HG02588 (cell line): ENCODE results near the gene SCGB1D2.
"Not testable (repeated sequence)": the region's sequence is repeated elsewhere in the genome, so short reads cannot be mapped to it uniquely, and the experiment has no call there.

Experiments used
- ATAC-seq: cut with Tn5 transposase; IDR thresholded peaks from one replicate; pipeline ENCODE4 v1.9.1; 2021; ENCODE audit warnings: mild to moderate bottlenecking, moderate library complexity; ENCODE audit not compliant: unreplicated experiment

The SCGB1D2 gene, protein sequence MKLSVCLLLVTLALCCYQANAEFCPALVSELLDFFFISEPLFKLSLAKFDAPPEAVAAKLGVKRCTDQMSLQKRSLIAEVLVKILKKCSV

DNA sequence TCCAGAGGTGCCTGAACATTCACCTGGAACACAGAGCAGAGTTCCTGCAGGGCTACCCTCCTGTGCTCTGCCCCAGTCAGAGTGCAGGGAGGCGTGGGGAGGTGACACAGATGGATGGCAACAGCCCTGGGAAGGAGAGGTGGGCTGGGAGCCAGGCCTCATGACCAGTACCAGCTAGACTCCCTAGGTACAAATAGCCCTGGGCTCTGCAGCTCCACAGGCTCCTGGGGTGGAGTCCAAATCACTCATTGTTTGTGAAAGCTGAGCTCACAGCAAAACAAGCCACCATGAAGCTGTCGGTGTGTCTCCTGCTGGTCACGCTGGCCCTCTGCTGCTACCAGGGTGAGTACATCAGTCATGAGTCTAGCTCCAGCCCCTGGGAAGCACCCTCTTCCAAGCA is at the start of gene SCGB1D2:
Gene SCGB1D2, plus strand, starts transcription at position 219 of the 400 bp plus-strand sequence. Its CDS starts 69 bp downstream, at position 288.
- ATAC-seq: no peak

DNA sequence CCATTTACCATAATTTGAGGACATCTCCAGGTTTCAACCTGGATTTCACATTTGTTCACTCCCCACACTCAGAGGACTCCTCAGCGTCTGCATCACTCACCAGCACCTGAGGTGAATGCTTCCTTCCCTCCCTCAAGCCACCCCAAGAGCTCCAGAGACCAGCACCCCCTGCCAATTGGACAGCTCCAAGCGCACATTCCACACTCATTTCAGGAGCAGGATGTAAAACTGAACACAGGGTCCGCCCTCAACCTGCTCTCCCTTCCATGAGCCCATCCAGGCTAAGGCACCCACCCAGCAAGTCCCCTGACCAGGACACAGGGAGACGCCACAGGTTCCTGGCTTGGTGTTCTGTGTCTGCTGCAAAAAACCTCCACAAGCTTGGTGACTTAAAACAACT is 48.1 kb upstream of the SCGB1D2 start:
- no peak for ATAC-seq

DNA sequence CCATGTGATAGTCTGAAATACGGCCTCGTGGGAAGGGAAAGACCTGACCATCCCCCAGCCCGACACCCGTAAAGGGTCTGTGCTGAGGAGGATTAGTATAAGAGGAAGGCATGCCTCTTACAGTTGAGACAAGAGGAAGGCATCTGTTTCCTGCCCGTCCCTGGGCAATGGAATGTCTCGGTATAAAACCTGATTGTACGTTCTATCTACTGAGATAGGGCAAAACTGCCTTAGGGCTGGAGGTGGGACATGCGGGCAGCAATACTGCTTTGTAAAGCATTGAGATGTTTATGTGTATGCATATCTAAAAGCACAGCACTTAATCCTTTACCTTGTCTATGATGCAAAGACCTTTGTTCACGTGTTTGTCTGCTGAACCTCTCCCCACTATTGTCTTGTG is 47.0 kb upstream of the SCGB1D2 start:
- not testable (repeated sequence) for ATAC-seq

DNA sequence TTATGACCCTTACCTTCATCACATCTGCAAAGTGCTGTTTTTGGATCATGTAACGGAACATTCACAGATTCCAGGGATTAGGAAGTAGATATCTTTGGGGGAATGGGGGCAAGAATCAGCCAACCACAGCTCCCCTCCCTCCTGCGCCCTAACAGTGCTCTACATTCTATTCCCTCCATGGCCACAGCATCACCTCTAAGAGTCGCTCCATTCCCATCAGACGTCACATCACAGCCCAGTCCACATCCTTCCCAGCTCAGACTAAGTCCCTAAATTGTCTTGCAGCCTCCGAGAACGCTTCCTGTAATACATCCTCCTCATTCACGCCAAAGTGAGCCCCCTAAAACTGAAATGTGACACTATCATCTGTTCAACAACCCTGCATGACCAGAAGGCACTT is 46.1 kb upstream of the SCGB1D2 start:
- ATAC-seq: no peak

DNA sequence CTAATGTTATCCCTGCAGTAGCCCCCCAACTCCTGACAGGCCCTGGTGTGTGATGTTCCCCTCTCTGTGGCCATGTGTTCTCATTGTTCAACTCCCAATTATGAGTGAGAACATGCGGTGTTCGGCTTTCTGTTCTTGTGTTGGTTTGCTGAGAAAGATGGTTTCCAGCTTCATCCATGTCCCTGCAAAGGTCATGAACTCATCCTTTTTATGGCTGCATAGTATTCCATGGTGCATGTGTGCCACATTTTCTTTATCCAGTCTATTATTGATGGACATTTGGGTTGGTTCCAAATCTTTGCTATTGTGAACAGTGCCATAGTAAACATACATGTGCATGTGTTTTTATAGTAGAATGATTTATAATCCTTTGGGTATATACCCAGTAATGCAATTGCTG is 44.6 kb upstream of the SCGB1D2 start:
- ATAC-seq: not testable (repeated sequence)

DNA sequence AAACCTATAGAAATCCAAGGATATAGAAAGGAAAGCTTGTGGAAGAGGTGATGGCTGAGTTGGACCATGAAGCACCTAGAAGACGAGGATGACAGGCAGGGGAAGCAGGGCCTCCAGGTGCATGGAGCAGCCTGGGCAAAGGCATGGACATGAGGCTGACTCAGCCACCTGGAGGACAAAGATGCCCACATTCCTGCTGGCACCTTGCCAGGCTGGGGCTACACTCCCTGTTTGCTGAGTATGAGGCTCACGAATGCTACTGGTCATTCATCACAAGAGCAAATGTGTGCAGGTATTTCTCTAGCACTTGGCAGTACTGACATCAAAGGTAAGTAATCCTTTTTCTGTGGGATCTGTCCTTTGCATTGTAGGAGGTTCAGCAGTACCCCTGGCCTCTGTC is 40.7 kb upstream of the SCGB1D2 start:
- ATAC-seq: no peak

DNA sequence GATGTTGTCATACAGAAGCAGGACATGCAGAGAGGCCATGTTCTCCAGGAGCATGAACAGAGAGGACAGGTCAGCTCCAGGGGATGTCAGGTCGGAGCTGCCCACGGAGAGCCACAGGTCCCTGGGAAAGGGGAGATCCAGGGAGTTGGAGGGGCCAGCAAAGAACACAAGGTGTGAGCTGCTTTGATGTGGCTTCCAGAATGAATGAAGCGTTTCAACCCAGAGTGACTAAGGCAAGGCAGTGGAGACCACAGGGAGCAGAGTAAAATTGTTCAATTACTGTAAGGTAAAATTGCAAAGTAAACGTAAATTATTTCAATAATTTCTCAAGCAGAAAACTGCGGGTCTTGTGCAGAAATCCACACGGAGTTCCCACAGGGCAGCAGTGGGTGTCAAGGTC is 39.1 kb upstream of the SCGB1D2 start:
- no peak for ATAC-seq

DNA sequence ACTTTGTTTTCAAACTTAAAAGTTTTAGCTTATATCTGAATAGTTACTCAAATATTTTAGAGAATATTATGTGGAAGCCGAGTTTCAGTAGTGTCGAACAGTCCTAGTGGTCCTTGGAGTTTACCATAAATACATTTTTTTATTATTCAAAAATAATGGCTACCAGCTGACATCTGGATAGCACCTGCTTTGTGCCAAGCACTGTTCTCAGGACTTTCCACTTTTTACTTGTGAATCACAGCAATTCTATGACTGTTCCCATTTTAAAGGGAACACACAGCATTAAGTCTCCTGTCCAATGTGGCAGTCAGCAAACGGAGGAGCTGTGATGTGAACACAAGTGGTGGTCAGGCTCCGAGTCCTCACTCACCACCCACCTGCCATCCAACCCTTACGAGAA is 37.6 kb upstream of the SCGB1D2 start:
- ATAC-seq: no peak

DNA sequence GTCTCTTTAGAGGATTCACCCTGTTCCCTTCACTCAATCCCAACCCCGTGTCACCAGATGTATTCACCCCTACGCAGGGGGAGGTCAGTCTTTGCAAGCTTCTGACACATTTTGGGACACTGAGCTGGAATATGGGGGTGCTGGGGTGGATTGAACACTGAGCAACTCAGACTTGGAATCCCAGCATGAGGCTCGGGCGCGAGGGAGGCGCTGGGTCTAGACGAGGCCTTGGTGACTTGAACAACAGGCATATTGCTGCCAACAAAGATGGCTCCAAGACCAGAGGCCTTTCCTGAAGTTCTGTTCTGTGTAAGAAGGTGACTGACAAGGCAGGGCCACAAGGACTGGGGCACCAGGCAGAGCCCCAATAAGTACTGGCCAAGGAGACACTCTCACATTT is 36.6 kb upstream of the SCGB1D2 start:
- no peak for ATAC-seq

DNA sequence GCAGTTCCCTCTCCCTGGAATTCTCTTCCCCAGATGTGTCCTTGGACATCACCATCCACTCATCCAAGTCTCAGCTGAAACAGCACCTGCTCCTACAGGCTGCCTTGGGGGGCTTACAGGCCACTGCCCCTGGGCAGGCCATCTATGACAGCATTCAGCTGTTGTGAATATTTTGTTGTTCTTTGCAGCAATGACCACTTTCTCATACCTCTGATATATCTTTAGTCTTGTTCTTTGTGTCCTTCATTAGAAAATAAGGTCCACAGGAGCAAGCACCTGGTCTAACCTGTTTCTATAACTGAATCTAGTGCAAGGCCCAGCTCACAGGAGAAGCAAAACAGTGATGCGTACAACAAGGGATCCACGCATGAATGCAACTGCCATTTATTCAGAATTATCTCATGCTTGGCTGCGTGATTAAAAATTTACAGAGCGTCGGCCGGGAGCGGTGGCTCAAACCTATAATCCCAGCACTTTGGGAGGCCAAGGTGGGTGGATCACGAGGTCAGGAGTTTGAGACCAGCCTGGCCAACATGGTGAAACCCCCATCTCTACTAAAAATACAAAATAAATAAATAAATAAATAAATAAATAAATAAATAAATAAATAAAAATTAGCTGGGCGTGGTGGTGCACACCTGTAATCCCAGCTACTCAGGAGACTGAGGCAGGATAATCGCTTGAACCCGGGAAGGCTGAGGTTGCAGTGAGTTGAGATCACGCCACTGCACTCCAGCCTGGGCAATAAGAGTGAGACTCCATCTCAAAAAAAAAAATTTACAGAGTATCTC is 35.6 kb upstream of the SCGB1D2 start:
- not testable (repeated sequence) for ATAC-seq

DNA sequence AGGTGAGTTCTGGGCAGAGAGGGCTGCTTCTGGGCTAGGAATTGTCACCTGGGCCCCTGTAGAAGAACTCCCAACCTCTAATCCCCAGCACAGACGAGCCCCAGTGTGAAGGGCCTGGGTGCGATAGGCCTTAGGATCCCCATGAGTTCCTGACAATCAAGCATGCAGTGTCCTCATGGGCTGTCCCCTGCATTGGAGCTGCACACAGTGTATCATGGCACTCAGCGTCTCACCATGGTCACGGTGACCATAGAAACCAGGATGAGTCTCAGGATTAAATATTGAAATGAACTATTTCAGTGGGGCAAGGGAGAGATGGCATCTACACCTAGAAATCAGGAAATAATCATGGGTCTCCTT is 33.3 kb upstream of the SCGB1D2 start:
- no peak for ATAC-seq

DNA sequence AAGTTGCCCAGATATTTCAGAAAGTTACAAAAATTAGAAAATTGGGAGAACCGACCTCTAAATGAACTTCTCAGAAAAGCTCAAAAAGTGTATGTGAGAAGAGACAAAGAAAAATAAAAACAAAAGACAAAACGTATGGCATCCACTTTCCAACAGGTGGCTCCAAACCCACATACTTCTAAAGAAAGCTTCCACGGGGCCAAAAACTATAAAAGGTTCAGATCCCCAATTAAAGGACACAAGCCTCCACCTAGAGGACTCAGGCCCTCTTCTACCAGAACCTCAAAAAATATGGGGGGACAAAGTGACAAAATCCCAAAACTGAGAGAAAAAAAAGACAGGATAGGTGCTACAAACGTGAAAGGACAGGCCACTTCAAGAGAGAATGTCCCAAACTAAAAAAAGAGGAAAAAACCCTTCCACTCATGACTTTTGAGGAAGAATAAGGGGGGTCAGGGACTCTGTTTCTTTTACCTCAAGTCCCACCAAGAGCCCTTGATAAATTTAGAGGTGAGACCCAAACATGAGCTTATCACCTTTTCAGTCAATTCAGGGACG is 24.8 kb upstream of the SCGB1D2 start:
- no peak for ATAC-seq

DNA sequence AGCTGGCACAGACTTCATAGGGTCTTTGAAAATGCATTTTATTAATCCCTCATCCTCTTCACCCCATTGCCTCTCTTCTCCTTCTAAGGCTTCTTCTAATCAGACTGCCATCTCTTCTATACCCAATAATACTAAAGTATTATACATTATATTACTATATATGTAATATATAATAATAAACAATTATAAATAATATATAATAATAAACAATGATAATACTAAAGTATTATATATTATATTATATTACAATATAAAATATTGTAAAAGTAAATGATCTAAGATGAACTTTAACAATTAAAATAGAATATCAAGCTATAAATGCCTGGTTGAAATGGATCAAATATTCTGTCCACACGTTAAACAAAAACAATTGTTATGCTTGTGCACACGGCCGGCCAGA is 20.5 kb upstream of the SCGB1D2 start:
- ATAC-seq: no peak

DNA sequence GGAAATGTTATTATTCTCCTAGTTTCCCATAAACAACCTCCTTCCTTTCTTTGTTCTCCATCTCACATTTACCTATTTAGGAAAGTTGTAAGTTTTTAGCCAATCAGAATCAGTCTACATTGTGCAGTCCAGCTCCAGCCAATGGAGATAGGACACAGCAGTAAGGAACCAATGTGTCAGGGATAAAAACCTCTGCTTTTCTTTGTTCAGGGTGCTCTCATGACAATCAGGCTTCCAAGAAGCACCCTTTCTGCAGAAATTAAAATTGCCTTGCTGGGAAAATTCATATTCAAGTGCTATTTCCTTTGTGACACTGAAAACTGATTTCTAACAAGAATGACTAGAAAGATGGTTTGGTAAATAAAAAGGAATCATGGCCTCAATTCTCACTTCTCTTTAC is 18.9 kb upstream of the SCGB1D2 start:
- ATAC-seq: no peak

DNA sequence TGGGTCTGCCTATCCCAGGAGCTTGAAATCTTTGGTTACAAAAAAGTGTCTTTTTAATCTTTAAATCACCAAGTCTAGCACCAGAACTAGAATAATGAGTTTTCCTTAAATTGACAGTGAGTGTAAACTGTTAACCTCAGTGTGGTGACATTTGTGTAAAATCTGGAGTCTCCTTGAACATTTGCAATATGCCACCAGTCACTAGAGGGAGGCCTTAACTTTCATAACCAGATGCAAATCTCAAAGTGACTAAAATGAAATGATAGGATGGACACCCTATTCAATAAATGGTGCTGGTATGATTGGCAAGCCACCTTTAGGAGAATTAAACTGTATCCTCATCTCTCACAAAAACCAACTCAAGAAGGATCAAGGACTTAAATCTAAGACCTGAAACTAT is 8.3 kb upstream of the SCGB1D2 start:
- ATAC-seq: no peak

DNA sequence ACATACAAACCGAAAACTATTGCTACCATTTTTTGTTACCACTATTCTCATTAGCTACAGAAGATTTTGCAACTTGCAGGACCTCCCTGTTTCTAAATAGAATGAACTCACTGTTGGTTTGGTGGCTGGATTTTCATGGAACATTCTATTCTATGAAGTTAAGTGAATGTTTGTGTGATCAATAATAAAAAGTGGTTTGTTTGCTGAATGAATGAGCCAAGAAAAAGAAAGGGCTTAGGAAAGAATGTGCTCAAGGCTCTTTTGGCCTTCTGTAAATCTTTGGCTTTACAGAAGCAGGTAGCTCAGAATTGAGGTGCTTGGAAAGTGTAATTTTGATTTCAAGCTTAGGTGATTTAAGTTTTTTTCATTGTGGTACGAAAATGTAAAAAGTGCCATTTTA is 5.9 kb upstream of the SCGB1D2 start:
- ATAC-seq: no peak

DNA sequence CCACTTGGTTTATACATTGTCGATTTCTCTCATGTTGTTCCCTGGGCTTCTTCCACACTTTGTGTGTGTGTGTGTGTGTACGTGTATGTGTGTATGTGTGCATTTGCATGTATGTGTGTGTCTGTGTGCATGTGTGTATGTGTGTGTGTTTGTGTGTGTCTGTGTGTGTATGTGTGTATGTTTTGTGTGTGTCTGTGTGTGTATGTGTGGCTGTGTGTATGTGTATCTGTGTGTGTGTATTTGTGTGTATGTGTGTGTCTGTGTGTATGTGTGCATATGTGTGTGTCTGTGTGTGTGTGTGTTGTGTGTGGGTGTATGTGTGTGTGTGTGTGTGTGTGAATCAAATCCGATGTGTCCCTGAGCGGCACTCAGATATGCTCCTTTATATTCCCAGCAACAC is 4.5 kb upstream of the SCGB1D2 start:
- ATAC-seq: no peak

DNA sequence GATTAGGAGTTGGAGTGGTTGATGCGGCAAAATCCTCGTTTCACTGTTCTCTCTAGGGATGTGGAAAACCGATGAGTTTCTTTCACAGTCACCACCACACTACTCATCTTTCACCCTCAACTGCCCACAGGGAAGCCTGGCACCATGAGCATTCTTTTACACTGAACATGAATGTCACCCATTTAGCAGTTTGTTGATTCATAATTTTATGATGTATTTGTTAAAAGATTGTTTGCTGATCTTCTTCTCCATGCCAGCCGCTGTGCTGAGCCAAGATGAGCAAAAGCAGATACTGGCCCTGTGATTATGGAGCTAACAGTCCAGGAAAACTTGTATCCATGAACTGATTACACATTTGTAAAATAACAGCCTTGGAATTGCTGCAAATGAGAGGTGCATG is 3.9 kb upstream of the SCGB1D2 start:
- ATAC-seq: no peak

DNA sequence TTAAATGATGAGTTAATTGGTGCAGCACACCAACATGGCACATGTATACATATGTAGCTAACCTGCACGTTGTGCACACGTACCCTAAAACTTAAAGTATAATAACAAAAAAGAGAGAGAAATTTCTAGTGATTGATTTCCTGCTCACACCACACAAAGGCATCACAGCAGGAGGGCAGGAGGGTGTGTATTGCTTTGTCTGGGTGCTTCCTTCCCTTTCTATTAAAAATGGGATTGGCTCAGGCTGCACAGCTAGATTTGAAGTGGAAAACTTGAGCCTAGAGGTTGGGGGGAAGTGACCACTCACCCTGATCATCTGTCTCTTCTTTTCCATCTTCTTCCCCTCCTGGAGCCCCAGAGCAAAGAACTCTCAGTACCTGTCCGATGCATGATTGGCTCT is 944 bp upstream of the SCGB1D2 start:
- ATAC-seq: no peak

DNA sequence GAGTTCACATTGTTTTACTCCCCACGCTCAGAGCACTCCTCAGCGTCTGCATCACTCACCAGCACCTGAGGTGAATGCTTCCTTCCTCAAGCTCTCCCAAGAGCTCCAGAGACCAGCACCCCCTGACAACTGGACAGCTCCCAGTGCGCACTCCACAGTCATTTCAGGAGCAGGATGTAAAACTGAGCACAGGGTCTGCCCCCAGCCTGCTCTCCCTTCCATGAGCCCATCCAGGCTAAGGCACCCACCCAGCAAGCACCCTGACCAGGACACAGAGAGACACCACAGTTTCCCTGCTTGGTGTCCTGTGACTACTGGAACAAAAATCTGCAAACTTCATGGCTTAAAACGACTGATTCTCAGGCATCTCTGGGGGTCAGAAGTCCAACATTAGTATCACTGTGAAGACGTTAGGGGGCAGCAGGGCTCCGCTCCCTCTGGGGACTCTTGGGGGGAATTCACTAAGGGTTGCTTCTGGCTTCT is 3.3 kb downstream of the SCGB1D2 start:
- ATAC-seq: no peak

DNA sequence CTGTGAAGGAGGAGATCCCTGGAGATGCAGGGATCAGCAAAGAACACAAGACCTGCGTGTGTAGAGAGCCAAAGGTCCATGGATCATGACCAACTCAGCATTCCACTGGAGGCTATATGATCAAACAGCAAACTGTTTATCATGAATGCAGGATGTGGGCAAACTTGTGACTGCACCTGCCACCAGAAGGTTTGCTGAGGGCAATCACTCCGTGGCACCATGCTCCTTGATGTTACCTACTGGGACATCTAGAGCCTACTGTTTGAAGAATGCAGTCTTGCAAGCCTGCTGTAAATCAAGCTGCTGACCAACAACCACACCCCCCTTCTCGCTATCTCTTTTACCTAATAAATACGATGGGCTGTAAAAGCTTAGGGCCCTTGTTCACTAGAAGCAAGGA is 9.7 kb downstream of the SCGB1D2 start:
- ATAC-seq: no peak

DNA sequence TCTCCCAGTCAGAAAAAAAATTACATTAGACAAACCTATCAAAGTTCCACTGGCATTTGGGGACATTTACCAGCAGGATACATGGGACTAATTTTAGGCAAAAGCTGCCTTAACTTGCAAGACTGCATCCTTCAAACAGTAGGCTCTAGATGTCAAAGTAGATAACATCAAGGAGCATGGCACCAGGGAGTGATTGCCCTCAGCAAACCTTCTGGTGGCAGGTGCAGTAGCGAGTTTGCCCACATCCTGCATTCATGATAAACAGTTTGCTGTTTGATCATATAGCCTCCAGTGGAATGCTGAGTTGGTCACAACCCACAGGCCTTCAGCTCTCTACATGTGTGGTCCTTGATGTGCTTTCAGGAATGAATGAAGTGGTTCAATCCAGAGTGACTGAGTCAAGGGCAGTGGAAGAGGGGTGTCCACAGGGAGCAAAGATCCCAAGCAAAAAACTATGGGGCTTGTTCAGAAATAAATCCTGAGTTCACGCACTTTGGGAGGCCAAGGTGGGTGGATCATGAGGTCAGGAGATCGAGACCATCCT is 12.0 kb downstream of the SCGB1D2 start:
- no peak for ATAC-seq
